HG02798 (cell line): ENCODE measurements around the gene BCAS4.
"Not testable (repeated sequence)": the region's sequence is repeated elsewhere in the genome, so short reads cannot be mapped to it uniquely, and the experiment has no call there.

ENCODE experiments used
- ATAC-seq: cut with Tn5 transposase; IDR thresholded peaks from one replicate; pipeline ENCODE4 v1.9.1; 2021; ENCODE audit warnings: mild to moderate bottlenecking; ENCODE audit not compliant: unreplicated experiment, poor library complexity

BCAS4 gene

GRCh38 chr20:50872560-50873425 lies 77.9 kb downstream of the BCAS4 start:
- ATAC-seq, result no peak

GRCh38 chr20:50873585-50873984 lies 78.7 kb downstream of the BCAS4 start:
- no peak for ATAC-seq

- no peak for ATAC-seq
Measured at GRCh38 chr20:50874111-50874757, 79.4 kb downstream of the BCAS4 start.

GRCh38 chr20:50874758-50875665 lies 80.2 kb downstream of the BCAS4 start:
- ATAC-seq, result no peak

GRCh38 chr20:50876063-50876685 lies 81.3 kb downstream of the BCAS4 start:
- ATAC-seq, result no peak

- no peak for ATAC-seq
Measured at GRCh38 chr20:50876816-50877215, 82.0 kb downstream of the BCAS4 start.

GRCh38 chr20:50877232-50877743 lies 82.4 kb downstream of the BCAS4 start:
- ATAC-seq, result no peak

- ATAC-seq, result no peak
Measured at GRCh38 chr20:50879649-50880550, 85.0 kb downstream of the BCAS4 start.

- ATAC-seq, result not testable (repeated sequence)
Measured at GRCh38 chr20:50881759-50882424, 87.0 kb downstream of the BCAS4 start.

- ATAC-seq, result no peak
Measured at GRCh38 chr20:50883856-50884255, 89.0 kb downstream of the BCAS4 start.

GRCh38 chr20:50885068-50885467 lies 90.2 kb downstream of the BCAS4 start:
- ATAC-seq, result no peak

GRCh38 chr20:50885781-50886180 lies 90.9 kb downstream of the BCAS4 start:
- no peak for ATAC-seq

GRCh38 chr20:50886184-50886790 lies 91.4 kb downstream of the BCAS4 start:
- ATAC-seq, result no peak

GRCh38 chr20:50887576-50887975 lies 92.7 kb downstream of the BCAS4 start:
- no peak for ATAC-seq

- no peak for ATAC-seq
Measured at GRCh38 chr20:50891138-50891537, 96.3 kb downstream of the BCAS4 start.

- peak; percentile 38 for ATAC-seq
Measured at GRCh38 chr20:50892394-50892793, 97.5 kb downstream of the BCAS4 start.

GRCh38 chr20:50893620-50894019 lies 98.8 kb downstream of the BCAS4 start:
- ATAC-seq, result no peak
